ENCODE results near the gene AKR1D1.

DNA sequence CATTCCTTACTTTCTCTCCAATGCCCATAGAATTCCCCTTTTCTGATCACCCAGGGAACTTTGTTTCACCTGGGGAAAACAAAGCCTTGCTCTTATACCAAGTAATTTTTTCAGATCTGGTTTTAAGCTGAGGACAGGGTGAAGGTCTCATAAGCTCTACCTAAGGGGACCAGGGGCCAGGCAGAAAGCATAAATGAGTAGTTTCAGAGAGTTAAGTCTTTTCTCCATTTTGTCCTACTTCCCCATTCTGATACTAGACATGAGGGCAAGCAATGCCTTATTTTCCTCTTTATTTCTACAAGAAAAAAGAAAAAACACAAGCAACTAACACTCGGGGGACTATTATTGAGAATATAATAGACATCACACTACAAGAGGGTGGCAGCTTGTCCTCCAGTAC lies 2.9 kb downstream of the AKR1D1 start:
- TF ChIP-seq POLR2A (IDR thresholded peaks at IDR 0.05; ENCODE audit: low read depth, low read length), result no peak
- TF ChIP-seq, protein P1, sequence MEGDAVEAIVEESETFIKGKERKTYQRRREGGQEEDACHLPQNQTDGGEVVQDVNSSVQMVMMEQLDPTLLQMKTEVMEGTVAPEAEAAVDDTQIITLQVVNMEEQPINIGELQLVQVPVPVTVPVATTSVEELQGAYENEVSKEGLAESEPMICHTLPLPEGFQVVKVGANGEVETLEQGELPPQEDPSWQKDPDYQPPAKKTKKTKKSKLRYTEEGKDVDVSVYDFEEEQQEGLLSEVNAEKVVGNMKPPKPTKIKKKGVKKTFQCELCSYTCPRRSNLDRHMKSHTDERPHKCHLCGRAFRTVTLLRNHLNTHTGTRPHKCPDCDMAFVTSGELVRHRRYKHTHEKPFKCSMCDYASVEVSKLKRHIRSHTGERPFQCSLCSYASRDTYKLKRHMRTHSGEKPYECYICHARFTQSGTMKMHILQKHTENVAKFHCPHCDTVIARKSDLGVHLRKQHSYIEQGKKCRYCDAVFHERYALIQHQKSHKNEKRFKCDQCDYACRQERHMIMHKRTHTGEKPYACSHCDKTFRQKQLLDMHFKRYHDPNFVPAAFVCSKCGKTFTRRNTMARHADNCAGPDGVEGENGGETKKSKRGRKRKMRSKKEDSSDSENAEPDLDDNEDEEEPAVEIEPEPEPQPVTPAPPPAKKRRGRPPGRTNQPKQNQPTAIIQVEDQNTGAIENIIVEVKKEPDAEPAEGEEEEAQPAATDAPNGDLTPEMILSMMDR (IDR thresholded peaks at IDR 0.05; ENCODE audit: extremely low read depth in 1 of 2, insufficient read depth in 1 of 2, low read depth in 1 of 2, low read length in 2 of 2), result no peak
